NOMO-1 treated with dmso at 0.1 percent for 144 hours (cell line): ENCODE results near the gene C22orf42.
"Not testable (repeated sequence)": the region's sequence is repeated elsewhere in the genome, so short reads cannot be mapped to it uniquely, and the experiment has no call there.

Experiments
- DNase-seq: peaks from one replicate; lab custom pipeline; 2025; ENCODE audit not compliant: unreplicated experiment; lab: John Stamatoyannopoulos, UW

The C22orf42 gene

GRCh38 chr22:32191021-32191420 lies 31.9 kb upstream of the C22orf42 start:
- DNase-seq = not testable (repeated sequence)

- no peak for DNase-seq
These were observed 26.7 kb upstream of the C22orf42 start for GRCh38 chr22:32185821-32186220.

GRCh38 chr22:32183625-32184024 lies 24.5 kb upstream of the C22orf42 start:
- DNase-seq = no peak

- DNase-seq = no peak
These were observed 21.9 kb upstream of the C22orf42 start for GRCh38 chr22:32181043-32181442.

GRCh38 chr22:32177221-32177765 lies 18.2 kb upstream of the C22orf42 start:
- DNase-seq = no peak

GRCh38 chr22:32175683-32176644 lies 16.9 kb upstream of the C22orf42 start:
- no peak for DNase-seq

- DNase-seq = no peak
These were observed 16.0 kb upstream of the C22orf42 start for GRCh38 chr22:32175115-32175514.

- DNase-seq = no peak
These were observed 6.6 kb upstream of the C22orf42 start for GRCh38 chr22:32165681-32166080.

- DNase-seq = peak; percentile 41
These were observed 5.2 kb upstream of the C22orf42 start for GRCh38 chr22:32164075-32164860.

- DNase-seq = not testable (repeated sequence)
These were observed 1.3 kb upstream of the C22orf42 start for GRCh38 chr22:32160411-32160810.

GRCh38 chr22:32157632-32158031 lies 1.5 kb downstream of the C22orf42 start:
- not testable (repeated sequence) for DNase-seq

GRCh38 chr22:32154727-32155126 lies 4.4 kb downstream of the C22orf42 start:
- not testable (repeated sequence) for DNase-seq

GRCh38 chr22:32151641-32152040 lies 7.5 kb downstream of the C22orf42 start:
- not testable (repeated sequence) for DNase-seq

GRCh38 chr22:32150647-32151046 lies 8.5 kb downstream of the C22orf42 start:
- DNase-seq = not testable (repeated sequence)

- DNase-seq = peak; percentile 6
These were observed 10.7 kb downstream of the C22orf42 start for GRCh38 chr22:32148372-32148771.

- DNase-seq = not testable (repeated sequence)
These were observed 12.0 kb downstream of the C22orf42 start for GRCh38 chr22:32147128-32147527.

- peak; percentile 97 for DNase-seq
These were observed 14.4 kb downstream of the C22orf42 start for GRCh38 chr22:32144496-32145274.

- no peak for DNase-seq
These were observed 16.5 kb downstream of the C22orf42 start for GRCh38 chr22:32142600-32142999.

GRCh38 chr22:32140688-32141087 lies 18.4 kb downstream of the C22orf42 start:
- DNase-seq = peak; percentile 13

- not testable (repeated sequence) for DNase-seq
These were observed 20.5 kb downstream of the C22orf42 start for GRCh38 chr22:32138576-32138975.
